ENCODE results near the gene MYL5. TPM values are rescaled to one million over a fixed set of nuclear protein-coding genes. Genes with fewer than 3 reads are reported as not detected.

MYL5 gene
- total RNA-seq, 4 donors from 2014 or later: 5.2 to 32.8 (median 12.9) TPM

DNA sequence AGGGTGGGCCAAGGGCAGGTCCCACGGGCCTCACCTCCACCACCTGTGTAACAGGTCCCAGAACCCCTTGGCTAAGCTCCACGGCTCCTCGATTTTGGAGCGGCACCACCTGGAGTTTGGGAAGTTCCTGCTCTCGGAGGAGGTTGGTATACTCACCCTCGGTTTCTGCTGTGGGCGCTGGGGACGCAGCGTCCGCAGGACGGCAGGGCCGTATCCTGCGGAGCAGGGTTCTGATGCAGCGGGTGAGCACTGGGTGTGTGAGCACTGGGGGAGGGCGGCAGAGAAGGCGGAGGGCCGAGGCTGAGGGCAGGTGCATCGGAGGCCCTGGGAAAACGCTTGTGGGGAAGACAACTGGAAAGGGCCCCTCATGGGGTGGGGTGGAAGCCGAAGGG, 11.3 kb upstream of the MYL5 start:
- peaks cover 0 to 23% of the 10 kb centered on the region in 2 donors for H3K27me3 ChIP-seq
- 47 to 54% methylated on average over 20 of the region's 20 CpGs for WGBS, 2 donors
- DNase-seq (ENCODE audit: low spot score in 2 of 2): no peak
- TF ChIP-seq EP300 (IDR thresholded peaks at IDR 0.05) (no peak), POLR2A (IDR thresholded peaks at IDR 0.05) (no peak)
- TF ChIP-seq, protein P1, sequence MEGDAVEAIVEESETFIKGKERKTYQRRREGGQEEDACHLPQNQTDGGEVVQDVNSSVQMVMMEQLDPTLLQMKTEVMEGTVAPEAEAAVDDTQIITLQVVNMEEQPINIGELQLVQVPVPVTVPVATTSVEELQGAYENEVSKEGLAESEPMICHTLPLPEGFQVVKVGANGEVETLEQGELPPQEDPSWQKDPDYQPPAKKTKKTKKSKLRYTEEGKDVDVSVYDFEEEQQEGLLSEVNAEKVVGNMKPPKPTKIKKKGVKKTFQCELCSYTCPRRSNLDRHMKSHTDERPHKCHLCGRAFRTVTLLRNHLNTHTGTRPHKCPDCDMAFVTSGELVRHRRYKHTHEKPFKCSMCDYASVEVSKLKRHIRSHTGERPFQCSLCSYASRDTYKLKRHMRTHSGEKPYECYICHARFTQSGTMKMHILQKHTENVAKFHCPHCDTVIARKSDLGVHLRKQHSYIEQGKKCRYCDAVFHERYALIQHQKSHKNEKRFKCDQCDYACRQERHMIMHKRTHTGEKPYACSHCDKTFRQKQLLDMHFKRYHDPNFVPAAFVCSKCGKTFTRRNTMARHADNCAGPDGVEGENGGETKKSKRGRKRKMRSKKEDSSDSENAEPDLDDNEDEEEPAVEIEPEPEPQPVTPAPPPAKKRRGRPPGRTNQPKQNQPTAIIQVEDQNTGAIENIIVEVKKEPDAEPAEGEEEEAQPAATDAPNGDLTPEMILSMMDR (IDR thresholded peaks at IDR 0.05): no peak
- peak overlapping the region; percentile 48 to 60 (median 54) for H3K4me3 ChIP-seq
- H3K9me3 ChIP-seq: no peaks in the 10 kb centered on the region
- H3K36me3 ChIP-seq: no peaks in the 10 kb centered on the region
- H3K4me1 ChIP-seq: peaks cover 0 to 13% (median 0%) of the 10 kb centered on the region in 4 donors
- peak overlapping the region in 1 of 4 donors; percentile 59 for H3K27ac ChIP-seq

DNA sequence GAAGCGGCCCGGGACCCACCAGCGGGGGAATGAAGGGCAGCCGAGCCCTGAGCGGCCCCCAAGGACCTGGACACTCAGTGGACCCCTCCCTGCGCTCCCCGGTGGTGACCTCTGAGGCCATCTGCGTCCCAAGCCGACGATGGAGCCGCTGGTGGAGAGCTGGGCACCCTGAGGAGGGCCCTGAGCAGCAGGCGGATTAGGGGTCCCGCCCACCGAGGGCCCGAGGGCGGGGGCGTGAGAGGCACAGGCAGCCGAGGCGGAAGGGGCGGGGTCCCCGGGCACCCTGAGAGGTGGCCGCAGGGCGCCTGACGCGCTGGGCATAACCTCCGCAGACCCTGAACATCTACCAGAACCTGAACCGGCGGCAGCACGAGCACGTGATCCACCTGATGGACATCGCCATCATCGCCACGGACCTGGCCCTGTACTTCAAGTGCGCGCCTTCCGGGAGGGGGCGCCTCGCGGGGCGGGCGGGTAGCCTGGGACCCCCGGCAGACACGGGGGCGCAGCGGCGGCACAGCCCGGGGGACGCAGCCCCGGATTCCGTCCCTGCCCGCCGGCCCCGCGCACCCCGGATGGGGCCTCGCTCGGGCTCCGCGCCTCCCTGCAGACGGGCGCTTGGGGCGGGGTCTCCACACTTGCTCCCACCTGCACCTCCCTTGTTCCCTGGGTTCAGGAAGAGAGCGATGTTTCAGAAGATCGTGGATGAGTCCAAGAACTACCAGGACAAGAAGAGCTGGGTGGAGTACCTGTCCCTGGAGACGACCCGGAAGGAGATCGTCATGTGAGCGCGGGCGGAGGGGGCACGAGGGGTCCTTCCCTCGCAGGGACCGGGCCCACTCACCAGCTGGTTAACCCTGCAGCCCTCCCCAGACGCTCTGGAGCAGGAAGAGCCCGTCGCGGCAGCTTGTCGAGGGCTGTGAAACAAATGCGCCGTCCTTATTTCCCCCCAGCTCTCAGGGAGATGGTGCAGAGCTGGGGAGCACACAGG, 10.6 kb upstream of the MYL5 start:
- Histone ChIP-seq H3K36me3 (no peaks in the 10 kb centered on the region), H3K4me3 (peak overlapping the region; percentile 48 to 60 (median 54)), H3K27ac (peak overlapping the region in 1 of 4 donors; percentile 59), H3K4me1 (peaks cover 0 to 13% (median 0%) of the 10 kb centered on the region in 4 donors), H3K9me3 (no peaks in the 10 kb centered on the region), H3K27me3 (peaks cover 0 to 23% of the 10 kb centered on the region in 2 donors)
- TF ChIP-seq, protein P1 (IDR thresholded peaks at IDR 0.05): no peak
- TF ChIP-seq EP300 (IDR thresholded peaks at IDR 0.05): no peak
- WGBS, 2 donors: 2 to 3% methylated on average over 28 to 37 of the region's 80 CpGs
- no peak for DNase-seq (ENCODE audit: low spot score in 2 of 2)

DNA sequence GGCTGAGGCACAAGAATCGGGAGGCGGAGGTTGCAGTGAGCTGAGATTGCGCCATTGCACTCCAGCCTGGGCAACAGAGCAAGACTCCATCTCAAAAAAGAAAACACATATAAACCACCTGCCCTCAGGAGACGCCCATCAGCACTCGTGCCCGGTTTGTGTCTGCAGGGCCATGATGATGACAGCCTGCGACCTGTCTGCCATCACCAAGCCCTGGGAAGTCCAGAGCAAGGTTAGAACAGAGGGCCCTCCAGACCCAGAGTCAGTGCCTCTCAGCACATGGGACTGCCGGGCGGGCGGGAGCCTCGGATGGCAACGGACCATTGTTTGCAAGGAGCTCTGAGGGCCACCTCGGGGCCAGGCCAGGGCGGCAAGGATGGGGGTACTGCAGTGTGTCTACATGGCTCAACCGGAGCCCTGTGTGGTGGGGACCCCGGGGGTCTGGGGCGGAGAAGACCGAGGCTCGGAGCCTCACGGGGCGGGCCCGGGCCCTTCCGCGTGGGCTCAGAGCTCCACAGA, 9.6 kb upstream of the MYL5 start:
- 93% methylated on average over 23 to 24 of the region's 24 CpGs for WGBS, 2 donors
- no peaks in the 10 kb centered on the region for H3K9me3 ChIP-seq
- TF ChIP-seq, protein P1 (IDR thresholded peaks at IDR 0.05): no peak
- no peak for TF ChIP-seq EP300 (IDR thresholded peaks at IDR 0.05)
- TF ChIP-seq POLR2A (IDR thresholded peaks at IDR 0.05): no peak
- H3K27ac ChIP-seq: no peak overlapping the region
- H3K4me3 ChIP-seq: no peak overlapping the region
- no peaks in the 10 kb centered on the region for H3K36me3 ChIP-seq
- DNase-seq (ENCODE audit: low spot score in 2 of 2): no peak
- peaks cover 0 to 23% of the 10 kb centered on the region in 2 donors for H3K27me3 ChIP-seq
- H3K4me1 ChIP-seq: peaks cover 0 to 13% (median 0%) of the 10 kb centered on the region in 4 donors

DNA sequence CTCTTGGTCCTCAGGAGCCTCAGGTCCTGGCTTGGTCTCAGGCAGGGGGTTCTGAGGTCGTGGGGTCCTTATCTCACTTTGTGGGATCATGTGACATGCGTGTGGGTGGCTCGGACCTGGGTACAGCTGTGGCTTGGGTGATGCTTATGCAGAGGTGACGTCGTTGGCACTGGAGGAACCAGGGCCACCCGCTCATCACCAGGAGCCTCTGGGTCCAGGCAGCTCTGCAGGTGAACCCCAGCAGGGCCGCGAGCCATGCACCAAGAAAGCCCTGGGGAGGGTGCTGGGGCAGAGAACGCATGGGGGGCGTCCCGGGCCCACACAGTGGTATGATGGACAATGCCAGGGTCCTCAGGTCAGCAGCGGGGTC, 9.0 kb upstream of the MYL5 start:
- Histone ChIP-seq H3K27ac (no peak overlapping the region), H3K27me3 (peaks cover 0 to 23% of the 10 kb centered on the region in 2 donors), H3K4me1 (peaks cover 0 to 13% (median 0%) of the 10 kb centered on the region in 4 donors), H3K9me3 (no peaks in the 10 kb centered on the region), H3K36me3 (peaks cover 0 to 1% (median 0%) of the 10 kb centered on the region in 3 donors), H3K4me3 (no peak overlapping the region)
- WGBS, 2 donors: 87 to 91% methylated on average over 5 to 12 of the region's 12 CpGs
- DNase-seq (ENCODE audit: low spot score in 2 of 2): no peak
- TF ChIP-seq POLR2A (IDR thresholded peaks at IDR 0.05): no peak
- TF ChIP-seq EP300 (IDR thresholded peaks at IDR 0.05): no peak
- TF ChIP-seq, protein P1 (IDR thresholded peaks at IDR 0.05): no peak

All from tibial nerve (tissue), 4 donors.